Upper lobe of left lung (tissue), 6 donors: ENCODE measurements around the gene TWNK. TPM values are rescaled to one million over a fixed set of nuclear protein-coding genes. Genes with fewer than 3 reads are reported as not detected.

Experiments
- ATAC-seq, 2 donors: fragments of 200-7000 bp; cut with Tn5 transposase; one replicate each; pipeline ENCODE4 v1.9.1; 2022; ENCODE audit warnings: mild to moderate bottlenecking in 2 of 2, moderate library complexity in 2 of 2; ENCODE audit not compliant: low FRiP score in 2 of 2
- DNase-seq, 2 donors: peaks; one replicate each; pipeline ENCODE4 v3.0.0-alpha.2; 2019 to 2020
- H3K27ac ChIP-seq, 4 donors: fragments of 200-600 bp; sonication (generic); one replicate each; pipeline ENCODE4 v1.5.1; 2016 to 2019
- H3K27me3 ChIP-seq, 4 donors: fragments of 200-600 bp; sonication (generic); one replicate each; pipeline ENCODE4 v1.5.1; 2017 to 2019
- H3K36me3 ChIP-seq, 4 donors: fragments of 200-600 bp; sonication (generic); one replicate each; pipeline ENCODE4 v1.5.1; 2016 to 2019
- H3K4me1 ChIP-seq, 4 donors: fragments of 200-600 bp; sonication (generic); one replicate each; pipeline ENCODE4 v1.5.1; 2018 to 2019
- H3K4me3 ChIP-seq, 4 donors: fragments of 200-600 bp; sonication (generic); one replicate each; pipeline ENCODE4 v1.5.1; 2017 to 2019; ENCODE audit warnings: mild to moderate bottlenecking in 2 of 4, moderate library complexity in 1 of 4
- H3K9me3 ChIP-seq, 4 donors: fragments of 200-600 bp; sonication (generic); one replicate each; pipeline ENCODE4 v1.5.1; 2018 to 2019
- CTCF ChIP-seq, 6 experiments: fragments of 450-650 bp in 4 of 6; fragments of 200-600 bp in 2 of 6; sonication (generic) in 2 of 6; IDR thresholded peaks; one replicate each; pipeline ENCODE4 v1.5.1; 2016 to 2019; ENCODE audit warnings: antibody characterized with exemption in 6 of 6
- EP300 ChIP-seq, 4 donors: sonication (generic); formaldehyde crosslinking; IDR thresholded peaks; one replicate each; pipeline ENCODE4 v1.5.1; 2017; ENCODE audit warnings: antibody characterized with exemption in 4 of 4, control low read depth in 2 of 4
- POLR2A ChIP-seq, 4 donors: fragments of 450-650 bp; IDR thresholded peaks; one replicate each; pipeline ENCODE4 v1.5.1; 2016 to 2017; ENCODE audit warnings: antibody characterized with exemption in 4 of 4, mild to moderate bottlenecking in 2 of 4
- POLR2AphosphoS5 ChIP-seq, 2 donors: sonication (generic); formaldehyde crosslinking; IDR thresholded peaks; one replicate each; pipeline ENCODE4 v1.5.1; 2017; ENCODE audit warnings: antibody characterized with exemption in 2 of 2
- WGBS, 2 donors: methylation state at CpG; one replicate each; pipeline ENCODE4 v1.1.5; 2017 to 2018; 5-methylcytosine and 5-hydroxymethylcytosine counted together
- total RNA-seq, 6 donors: library from RNA; depleted of rRNA in 4 of 6; stranded (reverse); fragments of >200 nt in 4 of 6; gene quantifications; one replicate each; pipeline versions ENCODE4 v1.1.0 to v1.2.1, GENCODE V29; 2016 to 2021
- donor health status: DM: no; HTN: no; CAD: no; lungs with moderate emphysema.
- donor health status: DM: no; HTN: yes; CAD: no; lungs with severe emphysema.

The TWNK gene
- total RNA-seq, 6 donors from 2014 or later: 2.6 to 9.1 (median 5.8) TPM

- no peak for ATAC-seq
- Histone ChIP-seq H3K27ac (no peak overlapping the region), H3K4me3 (no peak overlapping the region), H3K4me1 (peaks cover 18 to 33% (median 28%) of the 10 kb centered on the region in 4 donors), H3K36me3 (no peaks in the 10 kb centered on the region), H3K27me3 (peaks cover 0 to 5% (median 2%) of the 10 kb centered on the region in 4 donors), H3K9me3 (no peaks in the 10 kb centered on the region)
- no peak for TF ChIP-seq CTCF (IDR thresholded peaks at IDR 0.05)
- TF ChIP-seq POLR2AphosphoS5 (IDR thresholded peaks at IDR 0.05): no peak
- no peak for TF ChIP-seq POLR2A (IDR thresholded peaks at IDR 0.05)
- TF ChIP-seq EP300 (IDR thresholded peaks at IDR 0.05): no peak
- WGBS, 2 donors: 43 to 50% methylated on average over 6 to 7 of the region's 7 CpGs
- DNase-seq: no peak
These were observed 27.7 kb downstream of the TWNK start for GRCh38 chr10:101014966-101015581.

GRCh38 chr10:101015582-101015973, 28.2 kb downstream of the TWNK start:
- WGBS, 2 donors: 89% methylated on average over 6 of the region's 8 CpGs; no CpG with 5 or more reads in 1 of the 2 donors
- H3K36me3 ChIP-seq: no peaks in the 10 kb centered on the region
- H3K4me3 ChIP-seq: no peak overlapping the region
- H3K27ac ChIP-seq: no peak overlapping the region
- DNase-seq: peak in 1 of 2 donors; percentile 73
- ATAC-seq: no peak
- peaks cover 0 to 5% (median 2%) of the 10 kb centered on the region in 4 donors for H3K27me3 ChIP-seq
- TF ChIP-seq CTCF (IDR thresholded peaks at IDR 0.05) (no peak), EP300 (IDR thresholded peaks at IDR 0.05) (no peak), POLR2AphosphoS5 (IDR thresholded peaks at IDR 0.05) (no peak), POLR2A (IDR thresholded peaks at IDR 0.05) (no peak)
- peaks cover 18 to 33% (median 28%) of the 10 kb centered on the region in 4 donors for H3K4me1 ChIP-seq
- no peaks in the 10 kb centered on the region for H3K9me3 ChIP-seq

GRCh38 chr10:101016814-101017213, 29.5 kb downstream of the TWNK start:
- DNase-seq: no peak
- no peaks in the 10 kb centered on the region for H3K9me3 ChIP-seq
- H3K4me3 ChIP-seq: no peak overlapping the region
- H3K27ac ChIP-seq: no peak overlapping the region
- ATAC-seq: no peak
- no peaks in the 10 kb centered on the region for H3K36me3 ChIP-seq
- TF ChIP-seq POLR2AphosphoS5 (IDR thresholded peaks at IDR 0.05): no peak
- no peak for TF ChIP-seq POLR2A (IDR thresholded peaks at IDR 0.05)
- TF ChIP-seq EP300 (IDR thresholded peaks at IDR 0.05): no peak
- TF ChIP-seq CTCF (IDR thresholded peaks at IDR 0.05): no peak
- H3K27me3 ChIP-seq: peaks cover 0 to 5% (median 2%) of the 10 kb centered on the region in 4 donors
- peaks cover 18 to 31% (median 25%) of the 10 kb centered on the region in 4 donors for H3K4me1 ChIP-seq
- 74 to 83% methylated on average over 5 of the region's 5 CpGs for WGBS, 2 donors

- no peaks in the 10 kb centered on the region for H3K9me3 ChIP-seq
- peaks cover 11 to 18% (median 12%) of the 10 kb centered on the region in 4 donors for H3K4me1 ChIP-seq
- no peak for ATAC-seq
- peak in 1 of 2 donors; percentile 62 for DNase-seq
- no peak overlapping the region for H3K27ac ChIP-seq
- no peaks in the 10 kb centered on the region for H3K36me3 ChIP-seq
- H3K4me3 ChIP-seq: no peak overlapping the region
- no peak for TF ChIP-seq POLR2A (IDR thresholded peaks at IDR 0.05)
- no peak for TF ChIP-seq EP300 (IDR thresholded peaks at IDR 0.05)
- TF ChIP-seq POLR2AphosphoS5 (IDR thresholded peaks at IDR 0.05): no peak
- TF ChIP-seq CTCF (IDR thresholded peaks at IDR 0.05): no peak
- WGBS, 2 donors: 44 to 46% methylated on average over 20 of the region's 20 CpGs
- H3K27me3 ChIP-seq: peaks cover 0 to 5% (median 2%) of the 10 kb centered on the region in 4 donors
These were observed 30.8 kb downstream of the TWNK start for GRCh38 chr10:101018118-101018599.
